ENCODE measurements around the gene COL25A1.
A peak's percentile ranks its signal among the peaks of the same experiment; 100 is the strongest.

Gene COL25A1

GRCh38 chr4:109211671-109212070, 90.8 kb downstream of the COL25A1 start:
- no peak for DNase-seq (ENCODE audit: insufficient read length)
- TF ChIP-seq TAF1 (IDR thresholded peaks at IDR 0.05; ENCODE audit: borderline replicate concordance, low read depth, low read length) (no peak), POLR2A (IDR thresholded peaks at IDR 0.05; ENCODE audit: low read depth, low read length) (no peak), POLR2AphosphoS5 (IDR thresholded peaks at IDR 0.05; ENCODE audit: low read depth, low read length) (no peak)
- no peak for FAIRE-seq

- DNase-seq (ENCODE audit: insufficient read length) (no peak), FAIRE-seq (no peak)
- no peak for TF ChIP-seq POLR2AphosphoS5 (IDR thresholded peaks at IDR 0.05; ENCODE audit: low read depth, low read length)
- no peak for TF ChIP-seq TAF1 (IDR thresholded peaks at IDR 0.05; ENCODE audit: borderline replicate concordance, low read depth, low read length)
- TF ChIP-seq POLR2A (IDR thresholded peaks at IDR 0.05; ENCODE audit: low read depth, low read length): no peak
These were observed 92.8 kb downstream of the COL25A1 start for GRCh38 chr4:109209647-109210046.

DNA sequence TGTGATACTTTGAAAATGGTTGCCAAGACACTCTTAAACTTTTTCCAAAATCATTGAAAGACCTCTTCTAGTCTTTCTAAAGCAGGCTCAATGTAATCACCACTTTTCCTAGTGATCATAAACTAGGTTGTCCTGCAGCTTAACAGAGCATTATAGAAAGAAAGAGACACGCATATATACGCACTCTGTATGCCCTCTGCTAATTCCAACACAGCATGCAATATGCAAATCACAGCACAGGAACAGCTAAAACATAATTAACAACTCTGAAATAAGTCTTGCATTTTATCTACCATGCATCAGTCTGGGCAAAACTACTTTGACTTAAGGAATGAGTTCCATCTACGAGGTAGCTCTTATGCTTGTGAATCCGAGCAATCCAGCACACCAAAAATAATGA, 94.6 kb downstream of the COL25A1 start:
- TF ChIP-seq POLR2A (IDR thresholded peaks at IDR 0.05; ENCODE audit: low read depth, low read length) (no peak), POLR2AphosphoS5 (IDR thresholded peaks at IDR 0.05; ENCODE audit: low read depth, low read length) (no peak), TAF1 (IDR thresholded peaks at IDR 0.05; ENCODE audit: borderline replicate concordance, low read depth, low read length) (no peak)
- no peak for FAIRE-seq
- DNase-seq (ENCODE audit: insufficient read length): no peak

DNA sequence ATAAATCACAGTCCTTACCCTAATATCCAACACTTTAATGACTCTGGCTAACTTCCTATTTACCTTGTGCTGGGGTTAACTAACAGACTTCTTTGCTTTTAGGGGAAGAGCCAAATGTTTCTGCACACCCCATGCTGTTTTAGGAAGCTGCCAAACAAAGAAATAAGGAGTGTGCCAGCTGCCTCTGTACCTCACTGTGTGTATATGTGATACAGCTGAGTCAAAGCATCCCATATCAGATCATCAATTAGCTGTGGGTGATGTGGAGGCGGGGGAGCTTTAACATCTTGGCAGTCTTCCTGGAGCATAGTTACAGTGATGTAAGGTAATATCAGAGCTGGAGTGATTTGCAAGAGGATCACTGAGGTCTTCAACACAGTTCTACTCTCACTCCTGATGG, 95.4 kb downstream of the COL25A1 start:
- no peak for DNase-seq (ENCODE audit: insufficient read length)
- FAIRE-seq: no peak
- no peak for TF ChIP-seq POLR2A (IDR thresholded peaks at IDR 0.05; ENCODE audit: low read depth, low read length)
- TF ChIP-seq POLR2AphosphoS5 (IDR thresholded peaks at IDR 0.05; ENCODE audit: low read depth, low read length): no peak

DNA sequence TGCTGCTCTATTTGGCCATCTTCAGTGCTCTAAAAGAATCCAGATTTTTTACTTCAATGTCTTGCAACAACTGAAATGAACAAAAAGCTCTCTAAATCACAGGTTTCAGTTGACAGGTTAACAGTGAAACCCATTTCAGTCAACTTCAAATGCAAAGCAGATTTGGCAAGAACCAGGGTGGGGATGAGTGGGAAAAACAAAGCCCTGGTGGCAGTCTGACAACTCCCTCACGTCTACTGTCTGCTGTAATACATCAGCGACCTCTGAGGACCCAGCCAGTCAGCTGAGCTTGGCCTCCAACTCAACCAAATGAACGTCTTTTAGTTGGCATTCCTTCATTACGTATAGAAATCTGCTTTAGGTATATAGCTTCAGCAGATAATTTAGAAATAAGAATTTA, 95.8 kb downstream of the COL25A1 start:
- no peak for DNase-seq (ENCODE audit: insufficient read length)
- no peak for TF ChIP-seq POLR2AphosphoS5 (IDR thresholded peaks at IDR 0.05; ENCODE audit: low read depth, low read length)
- TF ChIP-seq TAF1 (IDR thresholded peaks at IDR 0.05; ENCODE audit: borderline replicate concordance, low read depth, low read length): no peak
- TF ChIP-seq POLR2A (IDR thresholded peaks at IDR 0.05; ENCODE audit: low read depth, low read length): no peak
- FAIRE-seq: no peak

DNA sequence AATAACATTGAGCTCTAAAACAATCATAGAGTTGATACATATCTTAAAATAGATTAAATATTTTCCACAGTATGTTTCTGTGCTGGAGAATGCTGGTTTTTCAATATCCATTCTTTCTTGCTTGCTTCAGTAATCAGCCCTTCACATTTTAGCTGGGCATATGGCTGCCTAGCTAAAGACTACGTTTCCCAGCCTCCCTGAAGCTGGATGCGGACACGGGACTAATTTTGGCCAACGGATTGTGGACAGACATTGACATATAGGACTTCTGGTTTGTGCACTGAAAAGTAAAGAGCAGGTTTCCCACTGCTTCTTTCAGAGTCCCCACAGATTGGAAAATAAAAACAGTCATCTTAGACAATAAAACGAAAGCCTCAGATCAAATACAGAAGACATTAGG, 97.3 kb downstream of the COL25A1 start:
- TF ChIP-seq TAF1 (IDR thresholded peaks at IDR 0.05; ENCODE audit: borderline replicate concordance, low read depth, low read length) (no peak), POLR2A (IDR thresholded peaks at IDR 0.05; ENCODE audit: low read depth, low read length) (no peak)
- no peak for FAIRE-seq
- no peak for DNase-seq (ENCODE audit: insufficient read length)

DNA sequence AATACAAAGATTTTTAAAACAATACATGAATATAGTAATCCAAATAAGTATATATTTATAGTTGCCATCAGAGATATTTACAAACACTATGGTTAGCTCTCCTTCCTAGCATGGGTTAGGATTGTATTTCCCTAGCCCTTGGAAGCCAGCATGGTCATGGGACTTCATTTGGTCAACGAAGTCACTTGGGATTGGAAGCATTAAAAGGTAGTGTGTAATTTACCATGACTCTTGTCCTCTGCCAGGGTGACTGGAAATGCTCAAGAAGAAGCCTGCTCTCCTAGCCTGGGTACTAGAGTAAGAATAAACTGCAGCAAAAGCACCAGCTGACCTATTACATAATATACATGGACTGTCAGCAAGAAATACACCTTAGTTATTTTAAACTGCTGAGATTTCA, 102.9 kb downstream of the COL25A1 start:
- FAIRE-seq (no peak), DNase-seq (ENCODE audit: insufficient read length) (no peak)
- no peak for TF ChIP-seq POLR2A (IDR thresholded peaks at IDR 0.05; ENCODE audit: low read depth, low read length)
- TF ChIP-seq TAF1 (IDR thresholded peaks at IDR 0.05; ENCODE audit: borderline replicate concordance, low read depth, low read length): no peak
- no peak for TF ChIP-seq POLR2AphosphoS5 (IDR thresholded peaks at IDR 0.05; ENCODE audit: low read depth, low read length)

- no peak for DNase-seq (ENCODE audit: insufficient read length)
- TF ChIP-seq POLR2A (IDR thresholded peaks at IDR 0.05; ENCODE audit: low read depth, low read length) (no peak), POLR2AphosphoS5 (IDR thresholded peaks at IDR 0.05; ENCODE audit: low read depth, low read length) (no peak), TAF1 (IDR thresholded peaks at IDR 0.05; ENCODE audit: borderline replicate concordance, low read depth, low read length) (no peak)
- FAIRE-seq: peak; percentile 14
These were observed 106.8 kb downstream of the COL25A1 start for GRCh38 chr4:109195646-109196045.

GRCh38 chr4:109191216-109191615, 111.2 kb downstream of the COL25A1 start:
- no peak for FAIRE-seq
- TF ChIP-seq TAF1 (IDR thresholded peaks at IDR 0.05; ENCODE audit: borderline replicate concordance, low read depth, low read length) (no peak), POLR2AphosphoS5 (IDR thresholded peaks at IDR 0.05; ENCODE audit: low read depth, low read length) (no peak), POLR2A (IDR thresholded peaks at IDR 0.05; ENCODE audit: low read depth, low read length) (no peak)
- no peak for DNase-seq (ENCODE audit: insufficient read length)

- DNase-seq (ENCODE audit: insufficient read length) (no peak), FAIRE-seq (no peak)
- TF ChIP-seq POLR2AphosphoS5 (IDR thresholded peaks at IDR 0.05; ENCODE audit: low read depth, low read length) (no peak), TAF1 (IDR thresholded peaks at IDR 0.05; ENCODE audit: borderline replicate concordance, low read depth, low read length) (no peak), POLR2A (IDR thresholded peaks at IDR 0.05; ENCODE audit: low read depth, low read length) (no peak)
These were observed 116.0 kb downstream of the COL25A1 start for GRCh38 chr4:109186458-109186945.

GRCh38 chr4:109185951-109186350, 116.5 kb downstream of the COL25A1 start:
- no peak for FAIRE-seq
- TF ChIP-seq POLR2AphosphoS5 (IDR thresholded peaks at IDR 0.05; ENCODE audit: low read depth, low read length) (no peak), POLR2A (IDR thresholded peaks at IDR 0.05; ENCODE audit: low read depth, low read length) (no peak), TAF1 (IDR thresholded peaks at IDR 0.05; ENCODE audit: borderline replicate concordance, low read depth, low read length) (no peak)
- no peak for DNase-seq (ENCODE audit: insufficient read length)

GRCh38 chr4:109185548-109185947, 116.9 kb downstream of the COL25A1 start:
- no peak for TF ChIP-seq POLR2AphosphoS5 (IDR thresholded peaks at IDR 0.05; ENCODE audit: low read depth, low read length)
- DNase-seq (ENCODE audit: insufficient read length) (no peak), FAIRE-seq (no peak)

GRCh38 chr4:109184491-109184961, 117.9 kb downstream of the COL25A1 start:
- DNase-seq (ENCODE audit: insufficient read length) (no peak), FAIRE-seq (no peak)
- TF ChIP-seq TAF1 (IDR thresholded peaks at IDR 0.05; ENCODE audit: borderline replicate concordance, low read depth, low read length) (no peak), POLR2A (IDR thresholded peaks at IDR 0.05; ENCODE audit: low read depth, low read length) (no peak), POLR2AphosphoS5 (IDR thresholded peaks at IDR 0.05; ENCODE audit: low read depth, low read length) (no peak)

Data from GM12892 (cell line).